WERI-Rb-1 (cell line): Measurements from ENCODE around the gene PACRG.

Experiments used
- DNase-seq: peaks from one replicate; pipeline ENCODE4 v3.0.0-alpha.2; 2020
- H3K27ac ChIP-seq: fragments of 250-450 bp; sonication (Bioruptor Pico); 2 replicates; pipeline ENCODE4 v1.5.1; 2020; ENCODE audit warnings: mild to moderate bottlenecking, moderate library complexity
- H3K27me3 ChIP-seq: fragments of 250-450 bp; sonication (Bioruptor Pico); 2 replicates; pipeline ENCODE4 v1.5.1; 2021; ENCODE audit warnings: mild to moderate bottlenecking, low read depth, moderate library complexity; ENCODE audit not compliant: insufficient read depth, severe bottlenecking
- H3K36me3 ChIP-seq: fragments of 250-450 bp; sonication (Bioruptor Pico); 2 replicates; pipeline ENCODE4 v1.5.1; 2020; ENCODE audit warnings: mild to moderate bottlenecking, moderate library complexity
- H3K4me3 ChIP-seq: 2 replicates; pipeline ENCODE4 v1.5.1; 2011; ENCODE audit warnings: low read depth, mild to moderate bottlenecking, control low read depth, low read length
- H3K9me3 ChIP-seq: fragments of 250-450 bp; sonication (Bioruptor Pico); 2 replicates; pipeline ENCODE4 v1.5.1; 2021; ENCODE audit warnings: mild to moderate bottlenecking, moderate library complexity; ENCODE audit not compliant: severe bottlenecking
- TF ChIP-seq, protein P1 (sequence below): IDR thresholded peaks from 2 replicates; pipeline ENCODE4 v1.5.1; 2011; ENCODE audit warnings: low read depth, mild to moderate bottlenecking, control low read depth, inconsistent platforms, low read length

The PACRG gene

DNA sequence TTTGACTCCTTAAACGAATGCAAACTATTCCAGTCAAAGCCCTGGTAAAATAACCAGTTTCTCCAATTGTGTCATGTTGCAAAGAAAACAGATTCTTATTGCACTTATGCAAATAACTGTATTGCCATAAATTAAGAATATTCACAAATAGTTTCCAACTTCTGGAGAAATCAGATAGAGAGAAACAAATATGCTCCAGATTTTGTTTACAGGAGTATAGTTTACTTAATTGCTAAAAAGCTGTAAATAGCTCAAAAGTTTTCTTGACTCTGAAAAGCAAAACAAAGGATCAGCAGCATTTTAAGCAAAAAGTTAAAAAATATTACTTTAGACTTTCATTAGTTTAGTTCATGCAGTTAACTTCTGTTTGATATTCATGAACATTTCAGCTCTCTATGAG lies 304.2 kb downstream of the PACRG start:
- Histone ChIP-seq H3K4me3 (no peak overlapping the region), H3K9me3 (peaks cover 3% of the 10 kb centered on the region), H3K27ac (no peak overlapping the region), H3K36me3 (no peaks in the 10 kb centered on the region), H3K27me3 (no peaks in the 10 kb centered on the region)
- no peak for DNase-seq
- TF ChIP-seq, protein P1, sequence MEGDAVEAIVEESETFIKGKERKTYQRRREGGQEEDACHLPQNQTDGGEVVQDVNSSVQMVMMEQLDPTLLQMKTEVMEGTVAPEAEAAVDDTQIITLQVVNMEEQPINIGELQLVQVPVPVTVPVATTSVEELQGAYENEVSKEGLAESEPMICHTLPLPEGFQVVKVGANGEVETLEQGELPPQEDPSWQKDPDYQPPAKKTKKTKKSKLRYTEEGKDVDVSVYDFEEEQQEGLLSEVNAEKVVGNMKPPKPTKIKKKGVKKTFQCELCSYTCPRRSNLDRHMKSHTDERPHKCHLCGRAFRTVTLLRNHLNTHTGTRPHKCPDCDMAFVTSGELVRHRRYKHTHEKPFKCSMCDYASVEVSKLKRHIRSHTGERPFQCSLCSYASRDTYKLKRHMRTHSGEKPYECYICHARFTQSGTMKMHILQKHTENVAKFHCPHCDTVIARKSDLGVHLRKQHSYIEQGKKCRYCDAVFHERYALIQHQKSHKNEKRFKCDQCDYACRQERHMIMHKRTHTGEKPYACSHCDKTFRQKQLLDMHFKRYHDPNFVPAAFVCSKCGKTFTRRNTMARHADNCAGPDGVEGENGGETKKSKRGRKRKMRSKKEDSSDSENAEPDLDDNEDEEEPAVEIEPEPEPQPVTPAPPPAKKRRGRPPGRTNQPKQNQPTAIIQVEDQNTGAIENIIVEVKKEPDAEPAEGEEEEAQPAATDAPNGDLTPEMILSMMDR, result no peak

DNA sequence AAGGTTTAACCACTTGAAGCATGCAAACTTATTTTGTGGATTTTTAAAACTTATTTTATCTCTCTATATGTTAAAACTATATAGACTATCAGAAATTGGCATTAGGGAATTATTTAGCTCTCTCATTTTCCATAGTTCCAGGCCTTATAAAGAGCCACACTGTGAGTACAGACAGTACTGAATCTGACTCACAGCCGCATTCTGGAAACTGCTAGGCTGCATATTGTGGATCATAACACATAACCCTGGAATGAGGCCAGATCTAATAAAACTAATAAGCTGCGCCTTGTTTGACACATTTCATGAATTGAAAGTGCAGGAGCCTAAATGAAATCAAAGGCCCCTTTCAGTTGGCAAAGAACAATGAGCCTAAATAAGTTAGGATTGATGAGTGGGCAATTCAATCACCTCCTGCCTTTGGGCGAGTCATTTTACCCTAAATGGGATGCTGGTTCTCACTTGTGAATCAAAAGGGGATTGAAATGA lies 308.4 kb downstream of the PACRG start:
- no peaks in the 10 kb centered on the region for H3K36me3 ChIP-seq

DNA sequence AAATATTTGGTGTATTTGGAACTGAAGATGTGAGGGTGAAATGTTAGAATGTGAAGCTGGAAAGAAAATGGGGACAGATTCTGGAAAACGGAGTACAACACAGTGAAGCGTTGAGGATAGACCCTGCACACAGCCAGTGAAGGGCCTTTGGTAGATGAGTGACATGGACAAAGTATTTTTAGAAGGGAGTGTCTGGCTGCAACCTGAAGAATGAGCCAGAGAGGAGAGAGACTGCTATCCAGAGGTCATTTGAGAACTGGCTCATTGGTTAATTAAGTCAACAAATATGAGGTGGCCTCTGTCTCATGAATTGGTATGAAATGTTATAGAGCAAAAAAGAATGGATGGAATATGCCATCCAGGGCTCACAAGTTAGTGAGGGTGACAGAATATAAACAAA lies 310.5 kb downstream of the PACRG start:
- H3K4me3 ChIP-seq, result no peak overlapping the region
- no peaks in the 10 kb centered on the region for H3K27me3 ChIP-seq
- no peaks in the 10 kb centered on the region for H3K9me3 ChIP-seq
- H3K36me3 ChIP-seq, result no peaks in the 10 kb centered on the region
- no peak for DNase-seq
- TF ChIP-seq, protein P1, result no peak
- no peak overlapping the region for H3K27ac ChIP-seq

More for the DNA sequence above, 308.4 kb downstream of the PACRG start:
- Histone ChIP-seq H3K4me3 (no peak overlapping the region), H3K27me3 (no peaks in the 10 kb centered on the region), H3K9me3 (no peaks in the 10 kb centered on the region), H3K27ac (no peak overlapping the region)
- DNase-seq, result no peak
- TF ChIP-seq, protein P1, result no peak

DNA sequence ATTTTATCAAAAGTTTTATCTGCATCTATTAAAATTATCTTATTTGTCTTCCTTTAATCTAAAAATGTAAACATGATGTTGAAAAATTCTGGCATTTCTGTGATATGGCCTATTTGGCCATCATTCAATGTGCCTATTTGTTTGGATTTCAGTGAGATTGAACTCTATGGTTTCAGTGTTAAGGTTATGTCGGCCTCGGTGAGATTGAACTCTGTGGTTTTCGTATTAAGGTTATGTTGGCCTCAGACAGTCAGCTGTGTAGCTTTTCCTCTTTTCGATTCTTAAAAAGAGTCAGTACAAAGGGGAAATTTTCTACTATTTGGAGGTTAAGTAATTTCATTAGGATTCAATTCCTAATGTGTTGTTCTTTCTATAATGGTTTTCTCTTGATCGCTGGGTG lies 320.6 kb downstream of the PACRG start:
- Histone ChIP-seq H3K27me3 (no peaks in the 10 kb centered on the region), H3K27ac (no peak overlapping the region), H3K9me3 (no peaks in the 10 kb centered on the region), H3K36me3 (no peaks in the 10 kb centered on the region), H3K4me3 (no peak overlapping the region)
- TF ChIP-seq, protein P1, result no peak
- DNase-seq, result no peak

DNA sequence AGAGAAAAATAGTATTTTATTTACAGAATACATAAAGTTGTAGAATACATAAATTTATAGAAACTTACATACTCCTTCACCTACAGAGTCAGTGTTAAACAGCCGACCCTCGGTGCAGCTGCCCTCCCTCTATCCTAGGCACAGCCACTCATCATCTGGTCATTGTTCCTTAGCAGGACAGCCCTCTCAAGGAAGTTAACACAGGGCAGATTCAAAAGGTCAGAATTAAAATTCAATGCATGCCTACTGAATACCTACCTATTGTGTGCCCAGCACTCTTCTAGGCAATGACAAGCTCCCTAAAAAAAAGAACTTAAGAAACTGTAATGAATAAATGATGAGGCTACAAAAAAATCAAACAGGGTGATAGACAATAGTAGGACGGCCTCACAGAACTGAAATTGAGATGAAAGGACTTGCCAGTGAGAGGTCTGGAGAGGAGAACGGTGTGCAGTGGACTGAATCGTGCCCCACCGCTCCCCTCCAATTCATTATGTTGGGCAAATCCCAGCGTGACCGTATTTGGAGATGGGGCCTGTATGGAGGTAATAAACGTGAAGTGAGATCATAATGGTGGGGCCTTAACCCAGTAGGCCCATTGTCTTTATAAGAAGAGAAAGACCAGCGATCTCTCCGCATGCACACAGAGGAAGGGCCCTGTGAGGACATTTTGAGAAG lies 326.0 kb downstream of the PACRG start:
- no peaks in the 10 kb centered on the region for H3K9me3 ChIP-seq
- no peak overlapping the region for H3K27ac ChIP-seq
- H3K4me3 ChIP-seq, result no peak overlapping the region
- TF ChIP-seq, protein P1, result no peak
- H3K36me3 ChIP-seq, result no peaks in the 10 kb centered on the region
- no peak for DNase-seq
- no peaks in the 10 kb centered on the region for H3K27me3 ChIP-seq

DNA sequence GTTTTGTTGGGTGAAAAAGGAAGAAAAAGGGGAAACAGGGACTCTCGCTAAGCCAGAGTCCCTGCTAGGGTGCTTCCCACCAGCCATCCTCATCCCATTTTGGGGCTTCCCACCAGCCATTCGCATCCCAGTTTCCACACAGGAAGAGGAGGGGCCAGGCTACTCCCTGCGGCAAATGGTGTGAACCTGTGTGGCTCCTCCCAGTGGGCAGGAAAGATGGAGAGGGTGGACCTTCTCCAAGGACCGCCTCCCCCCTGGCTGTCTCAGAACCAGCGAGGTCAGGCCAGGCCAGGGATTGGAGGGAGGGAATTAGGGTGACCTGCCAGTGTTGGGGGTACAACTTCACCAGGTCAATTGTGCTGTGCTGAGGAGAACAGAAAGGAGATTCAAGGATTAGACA lies 326.9 kb downstream of the PACRG start:
- H3K9me3 ChIP-seq, result no peaks in the 10 kb centered on the region
- no peak overlapping the region for H3K27ac ChIP-seq
- H3K27me3 ChIP-seq, result no peaks in the 10 kb centered on the region
- no peak overlapping the region for H3K4me3 ChIP-seq
- TF ChIP-seq, protein P1, result no peak
- no peaks in the 10 kb centered on the region for H3K36me3 ChIP-seq
- DNase-seq, result no peak
